Cardiac fibroblast (primary cell): ENCODE data around the gene PRSS38.
A peak's percentile ranks its signal among the peaks of the same experiment; 100 is the strongest.

Source experiments
- DNase-seq, 2 donors: peaks; one replicate each; pipeline versions ENCODE4 v3.0.0 to v3.0.0-alpha.2; 2010; ENCODE audit warnings: low read depth in 2 of 2
- H3K4me3 ChIP-seq, 2 donors: replicated peaks in 1 of 2; 1 replicate in 1 of 2; 2 replicates in 1 of 2; pipeline ENCODE4 v1.5.1; 2011; ENCODE audit warnings: low read depth in 2 of 2, low read length in 2 of 2, mild to moderate bottlenecking in 2 of 2, moderate library complexity in 1 of 2
- TF ChIP-seq, protein P1 (sequence below): IDR thresholded peaks from one replicate; pipeline ENCODE4 v1.5.1; 2011; ENCODE audit warnings: low read depth, mild to moderate bottlenecking, low read length, inconsistent platforms

PRSS38 gene

DNA sequence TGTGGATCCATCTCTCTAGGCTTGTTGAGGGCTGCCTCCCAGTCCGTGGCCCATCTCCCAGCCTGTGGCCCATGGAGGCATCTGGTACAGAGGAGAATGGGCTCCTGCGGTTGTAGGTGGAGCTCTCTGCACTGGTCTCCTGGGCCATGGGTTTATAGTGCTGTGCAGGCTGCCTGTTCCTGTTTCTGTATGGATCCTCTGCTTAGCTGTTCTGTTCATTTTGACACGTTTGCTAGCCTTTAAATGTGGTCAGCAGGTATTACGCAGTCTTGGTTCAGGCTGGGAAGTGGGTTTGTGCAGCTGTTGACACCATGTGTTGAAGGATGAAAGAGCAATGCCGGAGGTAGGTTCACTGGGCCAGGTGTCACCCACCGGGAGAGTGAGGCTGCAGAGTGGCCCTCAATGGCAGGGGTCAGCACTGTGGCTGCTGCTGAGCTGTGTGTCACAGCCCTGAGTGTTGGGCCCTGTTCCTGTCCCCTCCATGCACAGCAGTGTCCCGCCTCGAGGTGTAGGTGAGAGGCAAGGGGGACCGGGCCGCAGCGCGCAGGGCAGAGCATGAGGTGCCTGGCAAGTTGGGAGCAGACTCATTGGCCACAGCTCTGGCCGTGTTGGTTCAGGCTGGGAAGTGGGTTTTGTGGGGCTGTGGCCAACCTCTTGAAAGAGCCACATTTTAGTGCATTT lies 41.3 kb upstream of the PRSS38 start:
- H3K4me3 ChIP-seq, result no peak overlapping the region
- no peak for DNase-seq
- TF ChIP-seq, protein P1, sequence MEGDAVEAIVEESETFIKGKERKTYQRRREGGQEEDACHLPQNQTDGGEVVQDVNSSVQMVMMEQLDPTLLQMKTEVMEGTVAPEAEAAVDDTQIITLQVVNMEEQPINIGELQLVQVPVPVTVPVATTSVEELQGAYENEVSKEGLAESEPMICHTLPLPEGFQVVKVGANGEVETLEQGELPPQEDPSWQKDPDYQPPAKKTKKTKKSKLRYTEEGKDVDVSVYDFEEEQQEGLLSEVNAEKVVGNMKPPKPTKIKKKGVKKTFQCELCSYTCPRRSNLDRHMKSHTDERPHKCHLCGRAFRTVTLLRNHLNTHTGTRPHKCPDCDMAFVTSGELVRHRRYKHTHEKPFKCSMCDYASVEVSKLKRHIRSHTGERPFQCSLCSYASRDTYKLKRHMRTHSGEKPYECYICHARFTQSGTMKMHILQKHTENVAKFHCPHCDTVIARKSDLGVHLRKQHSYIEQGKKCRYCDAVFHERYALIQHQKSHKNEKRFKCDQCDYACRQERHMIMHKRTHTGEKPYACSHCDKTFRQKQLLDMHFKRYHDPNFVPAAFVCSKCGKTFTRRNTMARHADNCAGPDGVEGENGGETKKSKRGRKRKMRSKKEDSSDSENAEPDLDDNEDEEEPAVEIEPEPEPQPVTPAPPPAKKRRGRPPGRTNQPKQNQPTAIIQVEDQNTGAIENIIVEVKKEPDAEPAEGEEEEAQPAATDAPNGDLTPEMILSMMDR, result no peak

GRCh38 chr1:227774821-227775661 lies 40.4 kb upstream of the PRSS38 start:
- H3K4me3 ChIP-seq, result no peak overlapping the region
- peak in 1 of 2 donors; percentile 58 for DNase-seq
- TF ChIP-seq, protein P1, result no peak

DNA sequence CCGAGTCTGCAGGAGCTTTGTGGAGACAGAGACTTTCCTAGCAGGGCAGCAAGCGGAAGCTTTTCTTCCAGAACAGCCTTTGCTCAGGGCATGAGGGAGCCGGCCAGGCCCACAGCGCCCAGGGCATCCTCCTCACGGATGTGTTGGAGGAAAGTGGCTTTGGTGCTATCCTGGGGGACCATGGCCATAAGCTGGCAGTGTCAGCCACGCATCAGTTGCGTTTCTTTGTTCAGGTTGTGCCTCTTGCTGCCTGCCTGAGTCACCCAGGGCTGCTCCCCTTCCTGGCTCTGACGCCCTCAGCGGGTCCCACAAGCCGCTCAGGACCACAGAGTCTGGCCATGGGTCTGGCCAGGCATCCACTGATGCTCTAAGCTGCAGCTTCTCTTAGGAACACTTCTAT lies 39.6 kb upstream of the PRSS38 start:
- DNase-seq, result no peak
- TF ChIP-seq, protein P1, result no peak

GRCh38 chr1:227776331-227776771 lies 39.1 kb upstream of the PRSS38 start:
- H3K4me3 ChIP-seq, result no peak overlapping the region
- TF ChIP-seq, protein P1, result no peak
- peak; percentile 53 to 69 for DNase-seq

More for the DNA sequence above, 39.6 kb upstream of the PRSS38 start:
- H3K4me3 ChIP-seq, result no peak overlapping the region

- TF ChIP-seq, protein P1, result no peak
- no peak overlapping the region for H3K4me3 ChIP-seq
- DNase-seq, result no peak
Measured at GRCh38 chr1:227777156-227777555, 38.3 kb upstream of the PRSS38 start.

GRCh38 chr1:227777646-227778045 lies 37.8 kb upstream of the PRSS38 start:
- H3K4me3 ChIP-seq, result no peak overlapping the region
- DNase-seq, result no peak
- TF ChIP-seq, protein P1, result no peak
